Femur (tissue), 1 donor: ENCODE results near the gene TBC1D22A.

Experiments
- DNase-seq: peaks from one replicate; pipeline ENCODE4 v3.0.0-alpha.2; 2017

TBC1D22A gene

GRCh38 chr22:46914481-46914880, 152.0 kb downstream of the TBC1D22A start:
- DNase-seq, result no peak

DNA sequence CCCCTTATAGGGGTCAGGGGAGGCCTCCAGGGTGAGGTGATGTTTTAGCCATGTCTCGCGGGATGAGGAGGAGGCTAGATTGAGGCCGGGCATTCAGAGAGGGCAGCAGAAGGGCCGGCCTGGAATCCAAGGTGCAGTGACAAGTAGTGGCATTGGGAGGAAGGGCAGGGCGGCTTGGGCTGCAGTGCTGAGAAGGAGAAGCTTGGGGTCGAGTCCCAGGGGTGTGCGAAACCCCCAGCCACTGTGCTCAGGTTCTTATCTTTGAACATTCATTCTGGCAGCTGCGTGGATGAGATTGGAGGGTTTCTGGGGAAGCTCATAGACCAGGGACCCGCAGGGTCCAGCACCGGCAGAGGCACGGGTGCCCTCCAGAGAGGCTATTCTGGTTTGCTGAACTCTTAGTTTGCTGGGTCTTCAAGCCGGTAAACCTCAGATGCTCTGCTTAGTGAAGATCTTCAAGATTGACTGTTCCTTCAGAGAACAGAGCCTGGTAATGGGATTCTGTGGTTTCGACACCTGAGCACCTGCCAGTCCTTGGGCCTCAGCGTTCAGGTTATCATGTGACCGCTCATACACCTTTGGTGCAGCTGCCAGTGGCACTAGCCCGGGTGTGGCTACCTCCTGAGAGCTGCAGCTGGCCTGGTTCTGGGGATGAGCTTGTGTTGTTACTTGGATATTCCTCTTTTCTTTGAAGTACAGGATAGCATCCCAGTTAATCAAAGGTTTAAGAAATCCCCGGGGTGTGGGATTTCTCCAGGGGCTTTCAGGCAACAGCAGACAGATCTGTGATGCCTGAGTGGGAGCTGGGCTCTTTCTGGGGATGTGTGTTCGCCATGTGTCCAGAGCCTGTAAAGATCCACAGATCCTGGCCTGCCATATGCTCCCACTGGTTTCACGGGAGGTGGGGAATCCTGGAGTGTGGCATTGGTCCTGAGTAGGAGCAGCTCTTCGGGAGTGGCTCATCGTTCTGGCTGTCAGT, 152.8 kb downstream of the TBC1D22A start:
- DNase-seq, result no peak

DNA sequence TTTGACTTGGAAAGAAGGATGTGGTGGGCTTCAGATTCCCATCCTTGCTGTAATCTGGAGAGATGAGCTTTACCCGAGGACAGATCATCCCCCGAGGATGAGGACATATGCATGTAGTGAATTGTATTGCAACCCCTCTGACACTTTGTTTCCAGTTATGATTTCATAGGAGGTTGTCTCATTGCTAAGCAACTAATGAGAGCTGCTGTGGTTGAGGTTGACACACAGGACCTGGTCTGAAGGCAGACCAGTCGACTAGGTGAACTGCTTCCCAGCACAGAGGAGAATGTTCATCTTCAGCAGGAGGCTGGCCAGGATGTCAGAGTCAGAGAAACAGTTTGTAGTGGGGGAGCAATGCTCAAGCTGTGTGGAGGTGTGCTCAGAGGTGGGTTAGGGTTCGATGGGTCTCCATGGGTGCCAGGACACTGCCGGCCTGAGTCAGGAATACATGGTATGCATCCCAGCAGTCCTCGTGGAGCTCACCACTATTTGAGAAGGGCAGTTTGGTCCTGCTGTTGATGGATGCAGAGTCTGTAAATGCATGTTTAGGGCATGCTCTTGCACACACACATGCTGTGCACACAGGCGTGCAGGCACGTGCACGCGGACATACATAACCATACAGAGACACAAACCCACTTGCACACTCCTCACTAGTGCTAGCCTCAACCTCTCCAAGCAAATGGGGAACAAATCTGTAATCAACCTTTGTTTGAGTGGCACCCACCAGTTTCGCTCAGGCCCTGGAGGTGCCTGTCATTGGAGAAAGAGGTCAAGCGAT, 153.7 kb downstream of the TBC1D22A start:
- no peak for DNase-seq

GRCh38 chr22:46916886-46917770, 154.7 kb downstream of the TBC1D22A start:
- DNase-seq, result no peak

DNA sequence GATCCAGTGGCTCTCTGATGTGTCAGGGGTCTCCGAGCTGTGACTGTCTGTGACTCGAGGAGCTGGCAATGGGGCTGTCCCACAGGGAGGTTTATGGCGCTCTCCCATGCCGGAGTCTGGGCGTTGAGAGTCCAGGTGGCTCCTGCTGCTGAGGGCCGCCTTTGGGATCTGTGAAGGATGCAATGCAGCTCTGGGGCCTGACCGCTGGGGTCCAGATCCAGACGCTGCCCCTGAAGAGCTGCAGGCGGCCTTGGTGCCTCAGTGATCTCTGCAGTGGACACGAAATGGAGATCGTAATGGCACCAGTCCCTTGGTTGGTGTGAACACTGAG, 155.3 kb downstream of the TBC1D22A start:
- no peak for DNase-seq

- DNase-seq, result no peak
These were observed 155.7 kb downstream of the TBC1D22A start for GRCh38 chr22:46918197-46918596.

DNA sequence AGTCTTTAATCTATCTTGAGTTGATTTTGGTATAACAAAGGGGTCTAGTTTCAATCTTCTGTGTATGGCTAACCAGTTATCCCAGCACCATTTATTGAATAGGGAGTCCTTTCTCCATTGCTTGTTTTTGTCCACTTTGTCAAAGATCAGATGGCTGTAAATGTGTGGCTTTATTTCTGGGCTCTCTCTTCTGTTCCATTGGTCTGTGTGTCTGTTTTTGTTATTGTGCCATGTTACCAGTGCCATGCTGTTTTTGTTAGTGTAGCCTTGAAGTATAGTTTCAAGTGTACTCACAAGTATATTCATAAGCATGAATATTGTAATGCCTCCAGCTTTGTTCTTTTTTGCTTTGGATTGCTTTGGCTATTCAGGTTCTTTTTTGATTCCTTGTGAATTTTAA, 159.6 kb downstream of the TBC1D22A start:
- DNase-seq, result no peak

DNA sequence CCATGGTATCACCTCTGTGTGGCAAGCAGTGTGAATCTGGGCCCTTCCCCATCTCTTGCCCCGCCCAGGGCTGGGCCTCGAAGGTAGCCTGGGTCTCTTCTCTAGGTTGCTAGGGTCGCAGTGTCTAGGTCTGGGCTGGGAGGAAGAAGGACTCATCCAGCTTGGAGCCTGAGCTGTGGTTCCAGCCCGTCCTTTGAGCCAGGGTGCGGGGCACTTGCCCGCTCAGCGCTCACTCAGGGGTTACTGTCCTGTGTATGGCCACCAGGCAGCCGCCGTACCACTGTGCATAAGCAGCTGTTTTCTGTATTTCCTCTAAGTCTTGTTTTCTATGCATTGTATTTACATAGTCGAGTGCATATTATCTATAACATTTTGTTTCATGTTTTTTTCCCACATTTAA, 160.9 kb downstream of the TBC1D22A start:
- DNase-seq, result no peak

DNA sequence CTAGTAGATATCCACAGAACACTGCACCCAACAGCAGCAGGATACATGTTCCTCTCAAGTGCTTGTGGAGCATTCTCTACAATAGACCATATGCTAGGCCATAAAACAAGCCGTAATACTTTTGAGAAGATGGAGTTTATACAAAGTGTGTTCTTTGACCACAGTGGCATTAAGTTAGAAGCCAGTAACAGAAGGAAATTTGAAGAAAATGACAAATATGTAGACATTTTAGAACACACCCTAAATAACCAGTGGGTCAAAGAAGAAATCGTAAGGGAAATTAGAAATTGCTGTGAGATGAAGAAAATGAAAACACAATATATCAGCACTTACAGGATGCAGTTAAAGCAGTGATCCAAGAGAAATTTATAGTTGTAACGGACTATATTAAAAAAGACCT, 163.4 kb downstream of the TBC1D22A start:
- DNase-seq, result no peak

- DNase-seq, result no peak
These were observed 166.7 kb downstream of the TBC1D22A start for GRCh38 chr22:46929046-46929709.

GRCh38 chr22:46929710-46930204, 167.3 kb downstream of the TBC1D22A start:
- no peak for DNase-seq

DNA sequence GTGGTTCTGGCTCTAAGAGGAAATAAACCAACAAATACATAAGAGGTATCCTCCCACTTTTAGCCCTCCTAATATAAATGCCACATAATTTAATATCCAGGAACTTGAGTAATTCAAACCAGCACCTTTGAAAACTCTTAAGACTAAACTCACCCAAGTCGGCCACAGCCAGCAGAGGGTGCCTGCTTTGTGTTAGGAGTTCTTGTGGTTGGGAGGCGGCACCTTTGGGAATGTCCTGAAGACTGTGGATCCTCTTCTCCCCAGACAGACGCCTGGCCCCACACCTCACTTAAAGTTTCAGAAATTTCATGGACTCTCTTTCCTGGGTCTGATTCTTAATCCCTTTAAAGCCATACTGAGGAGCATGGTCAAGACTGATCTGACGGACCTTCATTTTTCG, 169.0 kb downstream of the TBC1D22A start:
- DNase-seq, result no peak

- DNase-seq, result no peak
These were observed 169.4 kb downstream of the TBC1D22A start for GRCh38 chr22:46931881-46932280.

- no peak for DNase-seq
These were observed 170.8 kb downstream of the TBC1D22A start for GRCh38 chr22:46933040-46933930.

DNA sequence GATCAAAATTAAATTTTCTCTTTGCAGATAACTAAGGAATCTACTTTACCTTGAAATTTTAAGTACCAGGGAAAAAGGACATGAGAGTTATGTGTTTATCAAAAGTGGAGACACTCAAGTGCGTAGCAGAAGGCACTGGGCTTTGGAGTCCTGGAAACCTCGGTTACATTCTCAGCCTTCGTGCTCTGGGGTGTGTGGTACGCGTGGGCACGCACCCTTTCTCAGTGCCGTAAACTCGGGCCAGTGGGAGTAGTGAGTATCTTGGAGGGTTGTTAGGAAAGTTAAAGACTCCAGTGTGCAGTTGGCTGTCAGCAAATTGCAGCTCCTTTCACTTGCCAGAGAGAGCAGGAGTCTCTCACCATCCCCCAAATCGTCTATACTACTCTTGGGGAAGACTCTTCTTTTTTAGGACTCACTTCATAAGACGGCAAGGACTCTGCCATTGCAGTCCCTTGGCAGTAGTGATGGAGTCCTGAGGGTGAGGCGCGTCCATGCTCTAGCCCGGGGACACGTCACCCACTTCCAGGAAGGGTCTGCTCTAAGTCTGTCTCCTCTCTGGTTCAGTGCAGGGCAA, 171.8 kb downstream of the TBC1D22A start:
- no peak for DNase-seq

- no peak for DNase-seq
These were observed 172.5 kb downstream of the TBC1D22A start for GRCh38 chr22:46934746-46935491.

DNA sequence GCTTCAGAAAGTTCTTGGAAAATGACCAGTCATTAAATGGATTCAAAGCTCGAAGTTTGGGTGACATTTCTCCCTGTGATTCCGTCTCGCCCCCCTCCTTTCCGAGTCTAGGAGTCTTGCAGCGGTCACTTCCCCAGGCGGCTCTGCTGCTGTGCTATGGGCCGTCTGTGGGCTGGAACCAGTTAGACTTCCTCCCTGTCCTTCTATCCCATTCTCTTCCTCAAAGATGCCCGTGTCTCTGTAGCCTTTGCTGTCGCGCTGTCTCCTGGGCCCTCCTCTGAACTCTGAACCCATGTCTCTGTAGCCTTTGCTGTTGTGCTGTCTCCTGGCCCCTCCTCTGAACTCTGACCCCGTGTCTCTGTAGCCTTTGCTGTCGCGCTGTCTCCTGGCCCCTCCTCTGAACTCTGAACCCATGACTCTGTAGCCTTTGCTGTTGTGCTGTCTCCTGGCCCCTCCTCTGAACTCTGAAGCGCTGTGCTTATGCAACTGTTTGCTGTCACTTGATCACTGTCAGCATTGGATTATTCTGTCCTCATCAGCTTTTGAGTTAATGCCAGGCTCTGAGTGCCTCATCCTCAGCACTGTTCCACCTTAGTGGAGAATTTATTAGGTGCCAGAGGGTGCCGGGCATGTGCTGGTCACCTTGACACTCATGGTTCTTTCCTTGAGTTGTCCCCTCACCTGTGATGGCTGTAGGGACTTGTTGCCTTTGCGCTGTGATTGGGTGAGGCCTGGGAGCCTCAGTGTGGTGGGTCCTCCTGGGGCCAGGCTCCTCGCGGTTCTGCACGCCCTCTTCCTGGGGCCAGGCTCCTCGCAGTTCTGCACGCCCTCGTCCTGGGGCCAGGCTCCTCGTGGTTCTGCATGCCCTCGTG, 173.3 kb downstream of the TBC1D22A start:
- no peak for DNase-seq

DNA sequence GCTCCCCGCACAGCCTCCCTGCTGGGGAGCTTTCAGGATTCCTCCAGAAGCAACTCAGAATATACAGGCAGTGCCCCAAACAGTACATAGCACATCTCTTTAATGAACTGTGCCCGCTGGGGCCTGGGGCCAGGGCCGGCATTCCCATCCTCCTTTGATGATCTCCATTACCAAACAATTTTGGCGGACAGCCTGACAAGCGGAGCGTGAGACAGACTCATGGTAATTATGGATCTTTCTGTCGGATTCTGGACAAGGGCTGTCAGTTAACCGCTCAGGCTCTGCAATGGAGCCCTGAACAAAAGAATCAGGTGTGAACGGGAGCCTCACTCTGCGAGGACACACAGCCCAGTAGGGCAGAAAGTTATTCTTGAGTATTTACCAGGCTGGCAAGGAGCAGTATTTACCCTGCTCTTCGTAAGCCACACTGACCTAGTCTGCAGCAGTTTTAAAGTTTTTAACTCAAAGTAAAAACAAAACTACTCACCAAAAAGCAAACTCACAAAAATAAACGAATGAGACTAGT, 174.0 kb downstream of the TBC1D22A start:
- no peak for DNase-seq

- no peak for DNase-seq
These were observed 174.7 kb downstream of the TBC1D22A start for GRCh38 chr22:46937185-46937584.
